Activated CD8-positive, alpha-beta T cell treated with anti-CD3 and anti-CD28 coated beads, Interleukin-2, amount 10 ng/mL, durations not matched to agents 7 days and 5 days (primary cell): ENCODE measurements around the gene GPR176. TPM values are rescaled to one million over a fixed set of nuclear protein-coding genes. Genes with fewer than 3 reads are reported as not detected.

Experiments used
- ATAC-seq: fragments of 150-1000 bp; cut with Tn5 transposase; one replicate; pipeline ENCODE4 v1.10.0; 2021; ENCODE audit warnings: moderate library complexity
- CTCF ChIA-PET: fragments of 350-600 bp; sonication (Branson Sonifier 250); formaldehyde crosslinking; loops from one replicate; lab custom pipeline; 2021; ENCODE audit warnings: antibody characterized with exemption; lab: Charles Lee
- POLR2A ChIA-PET: fragments of 350-600 bp; sonication (Branson Sonifier 250); formaldehyde crosslinking; loops from one replicate; lab custom pipeline; 2021; ENCODE audit warnings: antibody characterized with exemption; lab: Charles Lee
- DNase-seq: peaks from one replicate; pipeline ENCODE4 v3.0.0-alpha.2; 2020
- H3K27ac Mint-ChIP-seq: one replicate; pipeline ENCODE4 v1.8.0; 2021; ENCODE audit warnings: mild to moderate bottlenecking, mixed read lengths
- H3K27me3 Mint-ChIP-seq: one replicate; pipeline ENCODE4 v1.8.0; 2021; ENCODE audit warnings: low read depth, mixed read lengths
- H3K36me3 Mint-ChIP-seq: one replicate; pipeline ENCODE4 v1.8.0; 2021; ENCODE audit warnings: low read depth, mixed read lengths
- H3K4me1 Mint-ChIP-seq: one replicate; pipeline ENCODE4 v1.8.0; 2021; ENCODE audit warnings: low read depth, mixed read lengths
- H3K4me3 Mint-ChIP-seq: one replicate; pipeline ENCODE4 v1.8.0; 2021; ENCODE audit warnings: mild to moderate bottlenecking, mixed read lengths
- H3K9me3 Mint-ChIP-seq: one replicate; pipeline ENCODE4 v1.8.0; 2022; ENCODE audit warnings: mixed read lengths; ENCODE audit not compliant: insufficient read depth
- total RNA-seq, 2 experiments: library from RNA; stranded (reverse); gene quantifications; one replicate each; pipeline ENCODE4 v1.2.3, GENCODE V29; 2021

GPR176 gene
- total RNA-seq, 2 experiments from 2014 or later: not detected

DNA sequence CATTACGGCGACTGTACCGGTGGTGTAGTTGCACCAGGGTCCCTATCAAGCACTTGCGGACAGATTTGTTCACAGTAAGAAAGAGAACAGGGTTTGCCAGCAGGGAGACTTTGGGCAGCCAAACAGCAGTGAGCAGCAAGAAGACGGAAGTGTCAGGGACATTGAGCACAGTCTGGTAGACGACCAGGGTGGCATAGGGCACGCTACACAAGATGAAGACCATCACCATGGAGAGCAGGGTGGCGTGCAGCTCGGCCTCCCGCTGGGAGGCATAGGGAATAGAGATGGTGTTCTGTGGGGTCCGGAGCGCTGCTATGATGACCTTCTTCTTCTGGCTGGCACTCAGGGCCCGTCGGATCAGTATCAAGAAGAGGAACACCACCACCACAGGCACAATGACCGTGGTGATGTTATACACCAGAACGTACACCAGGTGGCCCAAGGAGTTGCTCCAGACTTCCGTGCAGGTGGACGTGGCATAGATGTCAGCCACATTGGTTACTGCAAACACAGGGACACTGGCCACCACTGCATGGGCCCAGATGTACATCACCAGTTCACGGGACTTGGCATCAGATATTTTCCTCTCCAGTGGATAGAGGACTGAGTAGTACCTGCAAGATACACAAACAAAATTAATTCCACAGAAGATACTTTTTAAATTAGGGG is 118.3 kb downstream of the GPR176 start:
- Mint-ChIP-seq H3K27ac (no peak overlapping the region), H3K9me3 (no peaks in the 10 kb centered on the region), H3K36me3 (no peaks in the 10 kb centered on the region), H3K27me3 (peaks cover 27% of the 10 kb centered on the region), H3K4me1 (no peaks in the 10 kb centered on the region), H3K4me3 (no peak overlapping the region)
- ChIA-PET POLR2A (no interaction called here), CTCF (no interaction called here)
- ATAC-seq: no peak
- DNase-seq: peak; percentile 29

DNA sequence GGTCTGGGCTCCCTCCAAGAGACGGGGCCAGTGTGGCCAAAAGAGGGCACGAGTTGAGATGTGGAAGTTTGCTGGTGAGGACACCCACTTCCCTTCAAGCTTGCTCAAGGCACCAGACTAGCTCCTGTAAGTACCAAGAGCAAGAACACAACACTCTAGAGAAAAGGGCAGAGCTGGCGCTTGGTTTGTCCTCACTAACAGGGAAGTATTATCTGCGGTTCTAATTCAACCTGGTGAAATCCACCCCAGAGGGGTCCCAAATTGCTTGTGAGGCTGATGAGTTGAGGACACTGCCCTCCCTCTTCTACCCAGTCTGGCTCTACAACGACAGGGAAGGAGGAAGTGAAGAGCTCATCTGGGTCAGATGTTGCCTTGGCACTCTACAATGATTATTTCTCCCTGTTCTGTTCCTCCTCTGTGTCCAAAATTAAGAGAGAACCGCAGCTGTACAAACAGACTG is 120.5 kb downstream of the GPR176 start:
- DNase-seq: no peak
- ChIA-PET CTCF (interaction anchor here (1.5 kb wide), 1 partner anchor 43 kb away, joined by 3 read pairs; no protein-coding TSS in a partner anchor), POLR2A (no interaction called here)

DNA sequence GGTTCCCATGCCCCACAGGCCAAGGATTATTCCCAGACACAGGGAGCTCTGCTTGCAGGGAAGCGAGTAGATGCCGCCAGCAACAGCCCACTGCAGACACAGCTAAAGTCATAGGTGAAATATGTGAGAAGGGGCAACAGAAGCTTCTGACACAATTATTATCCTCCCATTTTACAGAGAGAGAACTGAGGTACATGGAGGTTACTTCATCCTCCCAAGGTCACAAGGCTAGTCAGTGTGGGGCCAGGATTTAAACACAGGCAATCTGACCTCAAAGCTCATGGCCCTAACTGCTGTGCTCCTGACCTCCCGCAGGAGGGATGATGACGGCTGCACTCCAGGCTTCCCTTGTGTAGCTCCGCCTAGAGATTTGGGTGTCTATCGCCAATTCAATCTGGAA is 121.7 kb downstream of the GPR176 start:
- Mint-ChIP-seq H3K9me3 (no peaks in the 10 kb centered on the region), H3K4me1 (no peaks in the 10 kb centered on the region), H3K36me3 (no peaks in the 10 kb centered on the region), H3K27me3 (peaks cover 25% of the 10 kb centered on the region), H3K4me3 (no peak overlapping the region), H3K27ac (no peak overlapping the region)
- ATAC-seq (no peak), DNase-seq (no peak)
- CTCF ChIA-PET: interaction anchor here (1.3 to 1.5 kb wide), 2 partner anchors 10 to 42 kb away, joined by 3 read pairs; no protein-coding TSS in a partner anchor
- POLR2A ChIA-PET: no interaction called here

More for the DNA sequence above, 120.5 kb downstream of the GPR176 start:
- Mint-ChIP-seq H3K27me3 (peaks cover 26% of the 10 kb centered on the region), H3K27ac (no peak overlapping the region), H3K4me3 (no peak overlapping the region), H3K36me3 (no peaks in the 10 kb centered on the region), H3K4me1 (no peaks in the 10 kb centered on the region), H3K9me3 (no peaks in the 10 kb centered on the region)
- ATAC-seq: no peak

DNA sequence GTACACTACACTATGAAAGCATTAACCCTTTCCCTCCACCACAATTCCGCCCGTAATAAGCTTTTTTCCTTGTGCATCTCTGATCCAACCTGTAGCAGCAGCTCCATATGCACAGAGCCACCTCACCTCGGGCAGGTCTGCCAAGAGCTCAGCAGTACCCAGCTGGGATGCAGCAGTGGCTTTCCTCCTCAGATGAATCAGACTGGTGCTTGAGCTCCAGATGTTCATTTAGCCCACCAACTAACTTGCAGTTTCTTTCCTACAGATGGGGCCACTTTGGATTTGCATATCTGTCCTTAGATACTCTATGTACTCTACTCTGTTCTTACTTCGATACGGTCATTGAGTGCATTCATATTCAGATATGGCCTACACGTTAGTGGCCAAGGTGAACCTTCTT is 122.7 kb downstream of the GPR176 start:
- Mint-ChIP-seq H3K9me3 (no peaks in the 10 kb centered on the region), H3K4me3 (no peak overlapping the region), H3K27me3 (peaks cover 25% of the 10 kb centered on the region), H3K4me1 (no peaks in the 10 kb centered on the region), H3K27ac (no peak overlapping the region), H3K36me3 (no peaks in the 10 kb centered on the region)
- ATAC-seq: no peak
- ChIA-PET POLR2A (interaction anchor here (0.6 kb wide), 1 partner anchor 828 kb away, joined by 3 read pairs; no protein-coding TSS in a partner anchor), CTCF (interaction anchor here (1.1 to 1.5 kb wide), 2 partner anchors 10 to 13 kb away, joined by 4 read pairs; no protein-coding TSS in a partner anchor)
- no peak for DNase-seq

DNA sequence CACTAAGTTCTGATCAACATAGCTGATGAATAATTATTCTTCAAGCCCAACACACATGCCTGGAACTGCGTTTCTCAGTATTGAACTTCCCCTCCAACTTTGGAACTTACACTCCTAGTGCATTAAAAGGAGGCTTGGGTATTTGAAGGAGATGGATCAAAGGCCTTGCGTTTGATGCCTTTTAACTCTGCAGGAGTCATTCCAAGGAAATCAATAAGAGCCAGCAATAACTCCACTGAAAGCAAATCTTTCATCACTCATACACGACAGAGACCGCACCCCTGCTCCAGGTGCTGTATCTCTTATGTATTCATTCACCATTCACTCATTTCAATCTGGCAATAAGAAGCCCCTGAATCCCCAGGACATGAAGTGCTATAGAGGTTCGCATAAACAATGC is 123.5 kb downstream of the GPR176 start:
- Mint-ChIP-seq H3K27ac (no peak overlapping the region), H3K27me3 (peaks cover 25% of the 10 kb centered on the region), H3K4me3 (no peak overlapping the region), H3K9me3 (no peaks in the 10 kb centered on the region), H3K4me1 (no peaks in the 10 kb centered on the region), H3K36me3 (no peaks in the 10 kb centered on the region)
- ChIA-PET CTCF (interaction anchor here (1.1 to 1.5 kb wide), 2 partner anchors 9 to 14 kb away, joined by 4 read pairs; no protein-coding TSS in a partner anchor), POLR2A (no interaction called here)
- ATAC-seq (no peak), DNase-seq (no peak)

DNA sequence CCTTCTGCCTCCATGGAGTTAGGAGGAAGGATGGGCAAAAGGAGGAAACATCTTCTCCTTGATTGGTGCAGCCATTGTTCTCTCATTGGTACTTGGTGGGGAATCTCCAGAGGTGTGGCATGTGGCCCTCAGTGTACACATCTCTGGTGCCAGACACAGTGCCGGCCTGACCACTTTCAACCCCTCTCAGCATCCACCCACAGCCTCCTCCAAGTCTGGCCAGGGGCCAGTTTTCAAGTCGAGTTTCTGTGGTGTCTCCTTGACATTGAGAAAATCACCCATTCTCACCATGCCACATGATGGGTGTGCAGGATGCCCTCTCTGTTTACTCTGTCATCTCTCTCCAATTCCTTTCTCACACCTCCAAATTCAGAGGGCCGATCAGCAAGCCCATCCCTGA is 124.6 kb downstream of the GPR176 start:
- Mint-ChIP-seq H3K36me3 (no peaks in the 10 kb centered on the region), H3K27me3 (peaks cover 25% of the 10 kb centered on the region), H3K4me3 (no peak overlapping the region), H3K27ac (no peak overlapping the region), H3K4me1 (no peaks in the 10 kb centered on the region), H3K9me3 (no peaks in the 10 kb centered on the region)
- ChIA-PET POLR2A (no interaction called here), CTCF (no interaction called here)
- ATAC-seq: no peak
- no peak for DNase-seq

DNA sequence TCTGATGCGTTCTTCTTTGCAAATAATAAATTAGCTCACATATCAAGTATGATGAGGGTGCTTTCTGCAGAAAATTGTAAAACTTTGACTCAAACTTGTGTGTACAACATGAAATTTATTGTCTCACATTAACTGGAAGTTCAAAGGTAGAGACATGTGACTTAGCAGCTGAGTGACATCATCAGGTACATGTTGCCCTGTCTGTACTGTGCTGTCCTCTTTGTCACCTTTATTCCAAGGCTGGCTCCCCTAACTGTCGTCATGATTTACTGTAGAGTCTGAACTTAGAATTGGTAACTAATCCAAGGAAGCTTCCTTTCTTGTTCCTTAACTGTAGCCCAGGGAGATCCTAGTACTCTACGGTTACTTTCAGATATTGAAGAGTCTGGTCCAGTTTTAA is 125.1 kb downstream of the GPR176 start:
- Mint-ChIP-seq H3K36me3 (no peaks in the 10 kb centered on the region), H3K4me3 (no peak overlapping the region), H3K4me1 (no peaks in the 10 kb centered on the region), H3K9me3 (no peaks in the 10 kb centered on the region), H3K27me3 (peaks cover 25% of the 10 kb centered on the region), H3K27ac (no peak overlapping the region)
- CTCF ChIA-PET: interaction anchor here (0.7 to 1.3 kb wide), 4 partner anchors 9 to 543 kb away, joined by 3 to 4 read pairs (median 4); no protein-coding TSS in a partner anchor
- POLR2A ChIA-PET: no interaction called here
- ATAC-seq (no peak), DNase-seq (no peak)

DNA sequence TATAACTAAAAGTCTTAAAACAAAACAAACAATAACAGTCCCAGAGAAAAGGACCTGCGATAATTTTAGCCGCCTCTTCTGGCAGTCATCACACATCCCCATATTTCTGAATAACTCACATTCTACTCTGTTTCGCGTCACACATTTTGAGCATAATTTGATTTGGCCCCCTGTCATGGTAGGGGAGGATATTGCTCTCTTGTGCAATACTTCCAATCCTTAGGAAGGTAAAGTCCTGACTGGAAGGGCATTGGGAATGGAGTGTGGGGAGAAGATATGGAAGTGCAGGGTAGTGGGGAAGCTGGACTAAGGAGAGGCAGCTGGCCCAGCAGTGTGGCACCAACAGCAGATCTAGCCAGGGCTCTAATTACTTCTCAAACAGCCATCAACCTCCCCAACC is 126.1 kb downstream of the GPR176 start:
- Mint-ChIP-seq H3K4me3 (no peak overlapping the region), H3K36me3 (no peaks in the 10 kb centered on the region), H3K9me3 (no peaks in the 10 kb centered on the region), H3K27me3 (peaks cover 25% of the 10 kb centered on the region), H3K4me1 (no peaks in the 10 kb centered on the region), H3K27ac (no peak overlapping the region)
- DNase-seq: no peak
- ChIA-PET CTCF (interaction anchor here (0.8 to 1.3 kb wide), 2 partner anchors 8 to 16 kb away, joined by 4 read pairs; no protein-coding TSS in a partner anchor), POLR2A (no interaction called here)
- ATAC-seq: no peak

DNA sequence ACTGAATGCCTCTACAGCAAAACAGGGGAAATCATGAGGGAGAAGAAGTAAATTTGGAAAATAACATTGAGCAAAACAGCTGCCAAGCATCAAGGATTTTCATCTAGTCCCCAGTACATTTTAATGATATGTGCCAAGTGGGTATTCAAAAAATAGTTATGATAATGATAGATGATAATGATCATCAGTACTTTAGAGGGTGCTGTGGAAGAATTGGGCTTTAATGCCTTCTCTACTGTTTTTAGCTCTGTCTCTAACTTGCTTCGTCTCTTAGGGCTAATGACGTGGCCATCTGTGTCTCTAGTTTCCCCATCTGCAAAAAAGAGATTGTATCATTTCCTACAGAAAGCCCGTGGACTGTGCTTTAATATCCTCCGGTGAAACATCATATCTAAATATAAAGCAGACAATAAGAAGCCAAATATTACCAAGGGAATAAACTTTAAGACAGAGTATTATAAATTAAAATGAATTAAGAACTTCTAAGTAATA is 127.2 kb downstream of the GPR176 start:
- CTCF ChIA-PET: no interaction called here

DNA sequence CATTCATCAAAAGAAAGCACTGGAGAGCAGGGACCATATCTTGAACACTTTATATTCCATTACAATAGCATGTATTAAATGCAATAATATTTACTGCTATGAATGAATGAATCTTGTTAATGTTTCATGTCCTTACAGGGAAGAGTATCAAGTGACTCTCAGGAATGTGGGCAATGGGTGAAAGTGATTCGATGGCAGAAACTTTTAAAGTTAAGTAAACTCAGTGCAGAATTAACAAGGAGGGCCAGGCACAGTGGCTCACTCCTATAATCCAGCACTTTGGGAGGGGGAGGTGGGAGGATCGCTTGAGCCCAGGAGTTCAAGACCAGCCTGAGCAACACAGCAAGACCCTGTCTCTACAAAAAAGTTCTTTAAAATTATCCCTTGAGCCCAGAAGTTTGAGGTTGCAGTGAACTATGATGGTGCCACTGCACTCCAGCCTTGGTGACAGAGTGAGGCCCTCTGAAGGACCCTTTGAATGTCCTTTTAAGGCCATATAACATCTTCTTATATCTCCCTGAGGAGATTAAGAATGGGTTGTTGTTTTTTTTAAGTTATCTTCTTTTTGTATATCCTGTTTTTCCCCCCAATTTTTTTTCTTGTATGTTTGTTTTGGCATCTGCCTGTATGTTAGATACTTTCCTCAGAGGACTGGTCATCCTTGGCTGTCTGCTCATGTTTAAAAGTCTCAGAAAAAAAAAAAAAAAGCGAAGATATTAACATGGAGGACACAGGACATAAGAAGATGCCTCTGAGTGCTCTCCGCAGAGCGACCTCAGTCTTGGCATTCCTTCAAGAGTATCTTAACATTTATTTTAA is 127.8 kb downstream of the GPR176 start:
- no peak for ATAC-seq
- ChIA-PET POLR2A (no interaction called here), CTCF (no interaction called here)
- DNase-seq: no peak
- Mint-ChIP-seq H3K27ac (no peak overlapping the region), H3K4me3 (no peak overlapping the region), H3K27me3 (peaks cover 22% of the 10 kb centered on the region), H3K9me3 (no peaks in the 10 kb centered on the region), H3K36me3 (no peaks in the 10 kb centered on the region), H3K4me1 (peaks cover 9% of the 10 kb centered on the region)

More for the DNA sequence above, 127.2 kb downstream of the GPR176 start:
- Mint-ChIP-seq H3K4me1 (peaks cover 3% of the 10 kb centered on the region), H3K36me3 (no peaks in the 10 kb centered on the region), H3K27me3 (peaks cover 23% of the 10 kb centered on the region), H3K4me3 (no peak overlapping the region), H3K9me3 (no peaks in the 10 kb centered on the region), H3K27ac (no peak overlapping the region)
- no peak for DNase-seq
- ATAC-seq: no peak
- POLR2A ChIA-PET: no interaction called here

DNA sequence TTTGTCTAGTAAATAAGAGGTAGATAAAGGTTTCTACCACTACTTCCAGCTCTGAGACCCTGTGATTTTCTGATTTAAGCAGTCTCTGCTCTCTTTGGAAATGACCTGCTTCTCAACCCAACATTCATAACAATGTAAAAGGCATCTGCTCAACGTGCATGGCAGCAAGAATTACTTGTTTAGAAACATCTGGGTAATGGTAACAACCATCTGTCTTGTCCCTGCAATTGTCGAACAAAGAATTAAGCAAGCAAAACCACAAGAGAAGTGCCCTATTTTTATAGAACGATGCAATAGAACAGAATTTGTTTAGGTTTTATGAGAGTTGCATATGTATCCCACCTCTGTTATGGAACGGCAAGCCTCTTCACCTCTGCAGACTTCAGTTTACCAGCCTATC is 130.3 kb downstream of the GPR176 start:
- peaks cover 12% of the 10 kb centered on the region for H3K27me3 Mint-ChIP-seq
- no peak for ATAC-seq
- POLR2A ChIA-PET: no interaction called here

More for the DNA sequence above, 130.3 kb downstream of the GPR176 start:
- no peak for DNase-seq
- CTCF ChIA-PET: interaction anchor here (0.8 to 2.9 kb wide), 7 partner anchors 13 to 489 kb away, joined by 3 to 18 read pairs (median 4); no protein-coding TSS in a partner anchor
- H3K4me1 Mint-ChIP-seq: peaks cover 27% of the 10 kb centered on the region
- H3K27ac Mint-ChIP-seq: no peak overlapping the region
- H3K9me3 Mint-ChIP-seq: no peaks in the 10 kb centered on the region
- peaks cover 10% of the 10 kb centered on the region for H3K36me3 Mint-ChIP-seq
- no peak overlapping the region for H3K4me3 Mint-ChIP-seq
